OCI-LY7 (cell line): ENCODE measurements around the gene TNS1. TPM values are rescaled to one million over a fixed set of nuclear protein-coding genes. Genes with fewer than 3 reads are reported as not detected.

Experiments
- BruUV-seq: library from RNA; stranded (reverse); fragments of 400-500 nt; replicated peaks from 2 replicates; lab custom pipeline; 2021; lab: Mats Ljungman, UMichigan
- CTCF ChIA-PET: fragments of 300-600 bp; sonication (Branson Sonifier 250); formaldehyde crosslinking; loops from one replicate; lab custom pipeline; 2022; ENCODE audit warnings: antibody characterized with exemption; ENCODE audit not compliant: unreplicated experiment; lab: Charles Lee
- POLR2A ChIA-PET: fragments of 300-600 bp; sonication (Branson Sonifier 250); formaldehyde crosslinking; loops from one replicate; lab custom pipeline; 2022; ENCODE audit warnings: antibody characterized with exemption; lab: Charles Lee
- DNase-seq: peaks from one replicate; pipeline ENCODE4 v3.0.0-alpha.2; 2015; ENCODE audit warnings: low spot score
- H2AFZ ChIP-seq: fragments of 200-600 bp; sonication (generic), shearing (Covaris generic); 2 replicates; pipeline ENCODE4 v1.6.1; 2014; ENCODE audit warnings: mild to moderate bottlenecking, antibody characterized with exemption, low read length, moderate library complexity
- H3K27ac ChIP-seq: fragments of 200-600 bp; sonication (generic); 2 replicates; pipeline ENCODE4 v1.5.1; 2014; ENCODE audit warnings: mixed run types, low read depth, mild to moderate bottlenecking, moderate library complexity, low read length, inconsistent platforms; ENCODE audit not compliant: poor library complexity, severe bottlenecking
- H3K36me3 ChIP-seq: fragments of 200-600 bp; sonication (generic); 2 replicates; pipeline ENCODE4 v1.6.1; 2014; ENCODE audit warnings: mild to moderate bottlenecking, antibody characterized with exemption, low read length, moderate library complexity, mixed read lengths; ENCODE audit not compliant: insufficient read depth
- H3K4me1 ChIP-seq: fragments of 200-600 bp; sonication (generic); 2 replicates; pipeline ENCODE4 v1.5.1; 2014; ENCODE audit warnings: mild to moderate bottlenecking, low read length; ENCODE audit not compliant: insufficient read depth, poor library complexity, severe bottlenecking
- H3K4me2 ChIP-seq: fragments of 200-600 bp; sonication (generic); 2 replicates; pipeline ENCODE4 v1.6.1; 2014; ENCODE audit warnings: mild to moderate bottlenecking, low read length
- H3K4me3 ChIP-seq: fragments of 200-600 bp; sonication (generic); 2 replicates; pipeline ENCODE4 v1.5.1; 2014; ENCODE audit warnings: mild to moderate bottlenecking, low read depth, low read length; ENCODE audit not compliant: poor library complexity, severe bottlenecking
- H3K79me2 ChIP-seq: fragments of 200-600 bp; sonication (generic); 2 replicates; pipeline ENCODE4 v1.6.1; 2016; ENCODE audit warnings: low read depth, mild to moderate bottlenecking, low read length, moderate library complexity, mixed read lengths; ENCODE audit not compliant: insufficient read depth
- H3K9me2 ChIP-seq: fragments of 200-600 bp; sonication (generic); 2 replicates; pipeline ENCODE4 v1.6.1; 2016; ENCODE audit warnings: mild to moderate bottlenecking, low read length, mixed read lengths; ENCODE audit not compliant: insufficient read depth
- H3K9me3 ChIP-seq: fragments of 200-600 bp; sonication (generic); 2 replicates; pipeline ENCODE4 v1.6.1; 2014; ENCODE audit warnings: mild to moderate bottlenecking, mixed run types, low read length, mixed read lengths
- H4K20me1 ChIP-seq: fragments of 200-600 bp; sonication (generic); 2 replicates; pipeline ENCODE4 v1.6.1; 2014; ENCODE audit warnings: mild to moderate bottlenecking, antibody characterized with exemption, low read length, moderate library complexity, mixed read lengths; ENCODE audit not compliant: insufficient read depth
- EZH2phosphoT487 ChIP-seq: fragments of 200-600 bp; sonication (generic); IDR thresholded peaks from 2 replicates; pipeline ENCODE4 v1.6.1; 2018; ENCODE audit warnings: low read depth, borderline replicate concordance, mild to moderate bottlenecking, mixed run types, antibody characterized with exemption, low read length, moderate library complexity, mixed read lengths
- intact Hi-C: fragments of 100-400 bp; cut with micrococcal nuclease; formaldehyde crosslinking; loops from one replicate; pipeline ENCODE4 v1.10.0; 2022; ENCODE audit not compliant: unreplicated experiment
- total RNA-seq, 2 experiments: library from RNA; depleted of rRNA in 1 of 2; stranded (reverse); fragments of >200 nt in 1 of 2; shearing (Covaris generic) in 1 of 2; gene quantifications; 2 replicates each; pipeline ENCODE4 v1.2.3, GENCODE V29; 2014 to 2022
- TF ChIP-seq, protein P1 (sequence below): fragments of 200-600 bp; sonication (generic); conservative IDR thresholded peaks from 2 replicates; pipeline ENCODE4 v1.5.1; 2014; ENCODE audit warnings: mild to moderate bottlenecking, antibody characterized with exemption, low read length, moderate library complexity, mixed read lengths

Gene TNS1
- total RNA-seq, 2 experiments from 2014 or later = not detected

DNA sequence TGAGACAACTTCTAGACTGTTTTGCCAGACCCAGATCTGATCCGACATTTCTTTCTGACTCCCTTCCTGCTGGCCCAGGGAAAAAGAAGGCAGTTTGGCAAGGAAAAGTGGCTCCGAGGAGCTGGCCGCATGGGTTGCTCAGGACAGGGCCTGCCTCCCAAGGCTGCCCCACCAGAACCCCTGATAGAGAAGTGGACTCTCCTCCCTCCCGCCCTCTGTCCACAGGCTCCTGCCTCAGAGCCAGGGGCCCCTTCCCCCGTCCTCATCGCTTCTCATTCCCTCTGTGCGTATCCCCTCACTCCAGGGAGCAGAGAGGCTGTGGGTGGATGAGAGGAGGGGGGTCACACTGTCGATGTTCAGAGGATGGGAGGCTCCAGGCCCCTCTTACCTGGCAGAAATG lies 110.2 kb downstream of the TNS1 start:
- H2AFZ ChIP-seq = no peak overlapping the region
- H3K4me1 ChIP-seq = no peaks in the 10 kb centered on the region
- TF ChIP-seq, protein P1, sequence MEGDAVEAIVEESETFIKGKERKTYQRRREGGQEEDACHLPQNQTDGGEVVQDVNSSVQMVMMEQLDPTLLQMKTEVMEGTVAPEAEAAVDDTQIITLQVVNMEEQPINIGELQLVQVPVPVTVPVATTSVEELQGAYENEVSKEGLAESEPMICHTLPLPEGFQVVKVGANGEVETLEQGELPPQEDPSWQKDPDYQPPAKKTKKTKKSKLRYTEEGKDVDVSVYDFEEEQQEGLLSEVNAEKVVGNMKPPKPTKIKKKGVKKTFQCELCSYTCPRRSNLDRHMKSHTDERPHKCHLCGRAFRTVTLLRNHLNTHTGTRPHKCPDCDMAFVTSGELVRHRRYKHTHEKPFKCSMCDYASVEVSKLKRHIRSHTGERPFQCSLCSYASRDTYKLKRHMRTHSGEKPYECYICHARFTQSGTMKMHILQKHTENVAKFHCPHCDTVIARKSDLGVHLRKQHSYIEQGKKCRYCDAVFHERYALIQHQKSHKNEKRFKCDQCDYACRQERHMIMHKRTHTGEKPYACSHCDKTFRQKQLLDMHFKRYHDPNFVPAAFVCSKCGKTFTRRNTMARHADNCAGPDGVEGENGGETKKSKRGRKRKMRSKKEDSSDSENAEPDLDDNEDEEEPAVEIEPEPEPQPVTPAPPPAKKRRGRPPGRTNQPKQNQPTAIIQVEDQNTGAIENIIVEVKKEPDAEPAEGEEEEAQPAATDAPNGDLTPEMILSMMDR = no peak
- no peak for TF ChIP-seq EZH2phosphoT487
- no TSS peak for BruUV-seq
- CTCF ChIA-PET = no interaction called here
- no peak overlapping the region for H3K27ac ChIP-seq
- H3K36me3 ChIP-seq = no peaks in the 10 kb centered on the region
- no peaks in the 10 kb centered on the region for H3K9me2 ChIP-seq
- intact Hi-C loops = no loop called here
- no peak overlapping the region for H3K4me2 ChIP-seq
- no peaks in the 10 kb centered on the region for H3K79me2 ChIP-seq
- DNase-seq = no peak
- H4K20me1 ChIP-seq = no peaks in the 10 kb centered on the region
- H3K9me3 ChIP-seq = no peaks in the 10 kb centered on the region
- POLR2A ChIA-PET = no interaction called here
- H3K4me3 ChIP-seq = no peak overlapping the region

DNA sequence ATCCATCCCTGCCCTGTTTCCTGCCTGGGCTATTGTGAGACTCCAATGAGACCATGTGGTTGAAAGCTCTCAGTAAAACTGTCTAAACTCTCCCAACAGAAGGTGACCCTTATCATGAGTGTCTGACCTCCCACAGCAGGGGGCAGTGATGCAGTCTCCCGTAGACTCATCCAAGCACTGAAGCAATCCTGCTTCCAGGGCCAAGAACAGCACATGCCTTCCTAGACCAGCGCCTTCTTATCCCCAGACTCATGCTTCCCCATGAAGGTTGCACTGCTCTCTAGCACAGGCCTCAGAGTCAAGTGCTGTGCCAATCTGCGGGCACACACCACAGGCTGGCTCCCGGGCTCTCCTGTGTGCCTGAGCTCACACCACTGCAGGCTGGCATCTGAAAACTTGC lies 112.3 kb downstream of the TNS1 start:
- no peak for DNase-seq
- ChIA-PET CTCF (no interaction called here), POLR2A (no interaction called here)
- H3K9me3 ChIP-seq = no peaks in the 10 kb centered on the region
- no peak overlapping the region for H3K27ac ChIP-seq
- H2AFZ ChIP-seq = no peak overlapping the region
- H3K79me2 ChIP-seq = no peaks in the 10 kb centered on the region
- H3K9me2 ChIP-seq = no peaks in the 10 kb centered on the region
- no TSS peak for BruUV-seq
- H3K4me3 ChIP-seq = no peak overlapping the region
- intact Hi-C loops = no loop called here
- no peaks in the 10 kb centered on the region for H3K36me3 ChIP-seq
- no peaks in the 10 kb centered on the region for H4K20me1 ChIP-seq
- H3K4me2 ChIP-seq = no peak overlapping the region
- TF ChIP-seq, protein P1 = no peak
- TF ChIP-seq EZH2phosphoT487 = no peak
- H3K4me1 ChIP-seq = no peaks in the 10 kb centered on the region

DNA sequence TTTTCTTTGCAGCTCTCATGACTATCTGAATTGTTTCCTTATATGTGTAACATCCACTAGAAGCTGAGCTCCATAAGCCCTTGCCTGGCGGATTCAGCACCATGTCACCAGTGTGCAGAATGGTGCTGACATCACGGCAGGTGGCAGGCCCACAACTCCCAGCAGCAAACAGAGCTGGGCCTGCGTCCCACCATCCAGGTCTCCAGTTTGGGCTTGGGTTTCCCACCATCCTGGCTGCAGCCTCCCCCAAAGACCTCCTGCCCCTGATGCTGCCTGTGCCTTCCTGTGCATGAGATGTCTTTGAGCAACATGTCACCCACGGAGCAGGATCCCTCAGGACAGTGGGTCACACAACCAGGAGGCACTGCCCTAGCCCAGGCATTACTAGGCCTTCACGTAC lies 113.1 kb downstream of the TNS1 start:
- intact Hi-C loops = no loop called here
- no TSS peak for BruUV-seq
- POLR2A ChIA-PET = interaction anchor here (0.5 to 0.6 kb wide), 2 partner anchors 350 to 1121 kb away, joined by 5 to 6 read pairs; no protein-coding TSS in a partner anchor

More for the DNA sequence above, 113.1 kb downstream of the TNS1 start:
- Histone ChIP-seq H3K27ac (no peak overlapping the region), H3K4me3 (no peak overlapping the region), H2AFZ (no peak overlapping the region), H3K4me2 (no peak overlapping the region), H3K36me3 (no peaks in the 10 kb centered on the region), H3K4me1 (no peaks in the 10 kb centered on the region), H4K20me1 (no peaks in the 10 kb centered on the region), H3K9me2 (no peaks in the 10 kb centered on the region), H3K79me2 (no peaks in the 10 kb centered on the region), H3K9me3 (no peaks in the 10 kb centered on the region)
- DNase-seq = no peak
- CTCF ChIA-PET = no interaction called here
- TF ChIP-seq, protein P1 = no peak
- TF ChIP-seq EZH2phosphoT487 = no peak
